Body of pancreas (tissue), 4 donors: ENCODE data around the gene ARHGAP26.

ENCODE experiments used
- CTCF ChIP-seq, 7 experiments: fragments of 450-650 bp in 4 of 7; fragments of 200-600 bp in 3 of 7; sonication (generic) in 3 of 7; IDR thresholded peaks; one replicate each; pipeline ENCODE4 v1.5.1; 2016 to 2019; ENCODE audit warnings: antibody characterized with exemption in 7 of 7
- POLR2A ChIP-seq, 3 donors: fragments of 450-650 bp; IDR thresholded peaks; one replicate each; pipeline ENCODE4 v1.6.1; 2016; ENCODE audit warnings: antibody characterized with exemption in 3 of 3, mild to moderate bottlenecking in 2 of 3

GRCh38 chr5:142845954-142846398 is 75.8 kb downstream of the ARHGAP26 start:
- TF ChIP-seq CTCF (IDR thresholded peaks at IDR 0.05): no peak
- no peak for TF ChIP-seq POLR2A (IDR thresholded peaks at IDR 0.05)
